ENCODE results near the gene ITPKB. TPM values are rescaled to one million over a fixed set of nuclear protein-coding genes. Genes with fewer than 3 reads are reported as not detected.

ITPKB gene
- total and polyA plus RNA-seq, 2 experiments from 2014 or later: 0.31 to 5.2 TPM

GRCh38 chr1:226711976-226712741, 26.9 kb downstream of the ITPKB start:
- H3K27ac Mint-ChIP-seq: no peak overlapping the region
- no peak for ATAC-seq
- H3K79me2 ChIP-seq (replicated peaks; ENCODE audit: insufficient read depth): no peaks in the 10 kb centered on the region

More at GRCh38 chr1:226711976-226712741, 26.9 kb downstream of the ITPKB start:
- no peaks in the 10 kb centered on the region for H3K27me3 Mint-ChIP-seq (ENCODE audit: insufficient read depth, low read depth, poor library complexity)
- H3K27me3 ChIP-seq (ENCODE audit: insufficient read depth): no peaks in the 10 kb centered on the region
- H3K4me3 ChIP-seq: no peak overlapping the region
- no peak overlapping the region for H2AFZ ChIP-seq
- TF ChIP-seq JUNB (IDR thresholded peaks at IDR 0.05; ENCODE audit: unreplicated experiment): no peak
- no peak for TF ChIP-seq CTCF (conservative IDR thresholded peaks at IDR 0.05; ENCODE audit: low read depth in 2 of 2)
- TF ChIP-seq REST (IDR thresholded peaks at IDR 0.05; ENCODE audit: unreplicated experiment): no peak
- no peak for TF ChIP-seq POLR2AphosphoS5 (IDR thresholded peaks at IDR 0.05; ENCODE audit: low read depth)
- no peak for TF ChIP-seq ZNF462 (CRISPR knock-in tag; IDR thresholded peaks at IDR 0.05)
- TF ChIP-seq CREB1 (CRISPR knock-in tag; IDR thresholded peaks at IDR 0.05; ENCODE audit: low read depth): no peak
- TF ChIP-seq STAT1 (IDR thresholded peaks at IDR 0.05; ENCODE audit: unreplicated experiment): no peak
- TF ChIP-seq EZH2phosphoT487 (IDR thresholded peaks at IDR 0.05; ENCODE audit: unreplicated experiment): no peak
- no peak for TF ChIP-seq ETS1 (IDR thresholded peaks at IDR 0.05)
- no peak for TF ChIP-seq EZH2 (IDR thresholded peaks at IDR 0.05; ENCODE audit: low read depth, unreplicated experiment)
- TF ChIP-seq ZNF331 (CRISPR knock-in tag; IDR thresholded peaks at IDR 0.05; ENCODE audit: low read depth): no peak
- no peak for TF ChIP-seq ZNF114 (CRISPR knock-in tag; IDR thresholded peaks at IDR 0.05)
- no peak for TF ChIP-seq NANOG (IDR thresholded peaks at IDR 0.05; ENCODE audit: borderline replicate concordance)
- no peaks in the 10 kb centered on the region; the same call in 2 of the 3 replicates for H3K9me3 Mint-ChIP-seq
- no peak for DNase-seq (ENCODE audit: low spot score)
- no peaks in the 10 kb centered on the region for H4K20me1 ChIP-seq (replicated peaks; ENCODE audit: insufficient read depth)
- H3K36me3 Mint-ChIP-seq (ENCODE audit: low read depth): no peaks in the 10 kb centered on the region
- H3K36me3 ChIP-seq (ENCODE audit: insufficient read depth): no peaks in the 10 kb centered on the region
- H3K4me3 Mint-ChIP-seq: no peak overlapping the region
- H3K4me1 Mint-ChIP-seq: peaks cover 22% of the 10 kb centered on the region
- no peaks in the 10 kb centered on the region for H3K9me2 ChIP-seq (ENCODE audit: insufficient read depth)
- H3K27ac ChIP-seq (ENCODE audit: low read depth): no peak overlapping the region
- H3K4me1 ChIP-seq (ENCODE audit: insufficient read depth): peaks cover 5% of the 10 kb centered on the region; the same call in 1 of the 2 replicates
- no peaks in the 10 kb centered on the region for H3F3A ChIP-seq (replicated peaks; ENCODE audit: low read depth)
- no peak overlapping the region for H3K4me2 ChIP-seq

Measured in GM23338 (cell line).